Hair follicular keratinocyte (primary cell): ENCODE data around the gene KRTAP1-1. TPM values are rescaled to one million over a fixed set of nuclear protein-coding genes. Genes with fewer than 3 reads are reported as not detected.

ENCODE experiments used
- total RNA-seq: library from RNA; depleted of rRNA; stranded (reverse); fragments of >200 nt; gene quantifications from 2 replicates; pipeline ENCODE4 v1.2.3, GENCODE V29; 2015

KRTAP1-1 gene
- not detected in 2 replicates for total RNA-seq

DNA sequence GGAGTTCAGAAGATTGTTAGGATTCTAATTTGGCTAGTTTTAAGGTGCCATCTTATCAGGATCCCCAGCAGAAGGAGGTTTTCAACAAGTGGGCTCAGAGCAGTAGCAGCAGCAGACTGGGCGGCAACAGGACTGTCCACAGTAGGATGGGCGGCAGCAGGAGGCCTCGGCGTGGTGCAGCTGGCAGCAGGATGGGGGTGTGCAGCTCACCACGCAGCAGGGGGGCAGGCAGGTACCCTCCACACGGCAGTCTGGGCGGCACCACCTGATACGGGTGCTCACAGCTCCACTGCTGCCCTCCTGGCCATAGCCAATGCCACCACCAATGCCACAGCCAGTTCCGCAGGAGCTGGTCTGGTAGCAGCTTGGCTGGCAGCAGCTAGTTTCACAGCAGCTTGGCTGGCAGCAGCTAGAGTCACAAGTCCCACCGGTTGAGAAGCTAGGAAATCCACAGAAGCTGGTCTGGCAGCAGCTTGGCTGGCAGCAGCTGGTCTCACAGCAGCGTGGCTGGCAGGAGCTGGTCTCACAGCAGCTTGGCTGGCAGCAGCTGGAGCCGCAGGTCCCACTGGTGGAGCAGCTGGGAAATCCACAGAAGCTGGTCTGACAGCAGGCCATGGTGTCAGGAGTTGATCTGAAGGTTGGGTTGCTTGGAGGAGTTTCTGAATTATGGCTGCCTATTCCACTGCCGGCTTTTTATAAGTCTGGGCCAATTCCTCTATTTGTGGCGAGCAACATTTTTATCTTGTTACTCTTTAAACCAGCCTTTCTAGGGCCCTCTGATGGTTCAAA lies at the start of gene KRTAP1-1:
KRTAP1-1 (minus strand) TSS at position 668 of the 789 bp plus-strand sequence; CDS start at position 615, 53 bp downstream.

GRCh38 chr17:41084100-41084856 lies 43.0 kb upstream of the KRTAP1-1 start, which contains the start of gene KRTAP4-7:
TSS of gene KRTAP4-7 (plus strand) at chr17:41084150. CDS start at chr17:41084207, 57 bp downstream.

DNA sequence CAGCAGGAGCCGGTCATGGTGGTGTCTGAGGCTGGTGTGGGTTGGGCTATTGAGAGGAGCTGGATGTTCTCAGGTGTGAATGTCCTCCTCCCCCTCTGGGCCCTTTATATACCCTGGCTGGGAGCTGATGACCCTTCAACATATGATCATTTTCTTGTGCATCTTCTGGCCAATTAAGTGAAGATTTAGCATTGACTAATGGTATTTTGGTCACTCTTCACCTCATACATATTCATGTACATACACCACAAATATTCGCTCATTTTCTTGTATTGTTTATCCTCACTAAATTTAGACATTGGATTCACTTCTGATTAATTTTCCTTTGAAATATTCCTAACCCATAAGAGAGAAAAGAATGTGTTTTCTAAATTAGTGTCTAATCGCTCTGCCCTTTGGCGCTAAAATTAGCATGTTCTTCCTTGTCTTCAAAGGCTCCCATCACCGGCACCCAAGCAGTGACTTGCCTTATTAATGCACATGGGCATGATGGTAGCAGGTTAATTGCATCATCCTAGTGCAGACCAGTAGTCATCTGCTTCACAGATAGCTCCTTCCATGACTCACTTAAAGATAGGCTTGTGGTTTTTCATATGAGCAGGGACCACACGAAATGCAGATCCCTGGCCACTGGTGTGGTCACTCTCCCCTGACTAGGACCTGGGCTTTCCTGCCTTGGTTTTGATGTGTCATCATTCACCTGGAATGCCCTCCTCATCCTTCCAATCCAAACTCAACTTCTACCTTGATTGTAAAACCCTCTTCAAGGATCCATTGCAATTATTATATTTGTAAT lies 24.8 kb upstream of the KRTAP1-1 start, which contains the start of gene KRTAP2-4:
KRTAP2-4 (minus strand) TSS at position 51 of the 796 bp plus-strand sequence; CDS start at position 17, 34 bp downstream.

DNA sequence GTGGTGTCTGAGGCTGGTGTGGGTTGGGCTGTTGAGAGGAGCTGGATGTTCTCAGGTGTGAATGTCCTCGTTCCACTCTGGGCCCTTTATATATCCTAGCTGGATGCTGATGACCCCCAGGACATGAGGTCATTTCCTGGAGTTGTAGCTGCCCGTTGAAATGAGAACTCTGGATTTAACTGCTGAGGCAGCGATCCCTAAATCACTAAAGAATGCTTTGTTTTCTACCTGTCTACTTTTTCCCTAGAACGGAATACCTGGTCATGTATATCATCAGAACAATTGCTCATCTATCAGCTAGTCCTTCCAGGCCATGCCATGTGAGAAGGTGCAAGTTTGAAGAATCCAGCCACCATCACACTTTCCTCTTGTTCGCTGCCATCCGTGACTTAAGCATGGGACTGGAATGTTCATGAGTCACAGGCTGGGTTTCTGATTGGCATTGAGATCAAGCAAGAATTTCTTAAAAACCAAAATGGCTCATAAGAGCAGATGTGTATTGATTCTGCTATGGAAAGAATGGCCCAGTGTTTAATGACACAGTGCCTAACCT lies 18.9 kb upstream of the KRTAP1-1 start, which contains the start of gene KRTAP2-3:
KRTAP2-3 (minus strand) TSS at position 63 of the 553 bp plus-strand sequence. CDS start 64 bp downstream, outside the sequence.

DNA sequence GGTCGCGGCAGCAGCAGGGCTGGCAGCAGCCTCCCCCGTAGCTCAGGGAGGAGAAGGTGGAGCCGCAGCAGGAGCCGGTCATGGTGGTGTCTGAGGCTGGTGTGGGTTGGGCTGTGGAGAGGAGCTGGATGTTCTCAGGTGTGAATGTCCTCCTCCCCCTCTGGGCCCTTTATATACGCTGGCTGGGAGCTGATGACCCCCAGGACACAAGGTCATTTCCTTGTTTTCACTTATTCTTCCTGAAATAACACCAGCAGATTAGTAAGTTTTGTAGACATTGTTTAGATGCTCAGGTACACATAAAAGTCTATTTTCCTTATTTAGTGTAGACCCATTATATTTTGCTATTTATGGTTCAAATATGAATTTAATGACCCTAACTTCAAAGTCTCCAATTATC lies 13.9 kb upstream of the KRTAP1-1 start, which contains the start of gene KRTAP2-2:
KRTAP2-2 (minus strand) TSS at position 101 of the 400 bp plus-strand sequence; CDS start at position 82, 19 bp downstream.

GRCh38 chr17:41046735-41047465 lies 5.7 kb upstream of the KRTAP1-1 start, which contains the start of gene KRTAP2-1:
TSS of gene KRTAP2-1 (minus strand) at chr17:41047316. CDS start at chr17:41047267, 49 bp downstream.

DNA sequence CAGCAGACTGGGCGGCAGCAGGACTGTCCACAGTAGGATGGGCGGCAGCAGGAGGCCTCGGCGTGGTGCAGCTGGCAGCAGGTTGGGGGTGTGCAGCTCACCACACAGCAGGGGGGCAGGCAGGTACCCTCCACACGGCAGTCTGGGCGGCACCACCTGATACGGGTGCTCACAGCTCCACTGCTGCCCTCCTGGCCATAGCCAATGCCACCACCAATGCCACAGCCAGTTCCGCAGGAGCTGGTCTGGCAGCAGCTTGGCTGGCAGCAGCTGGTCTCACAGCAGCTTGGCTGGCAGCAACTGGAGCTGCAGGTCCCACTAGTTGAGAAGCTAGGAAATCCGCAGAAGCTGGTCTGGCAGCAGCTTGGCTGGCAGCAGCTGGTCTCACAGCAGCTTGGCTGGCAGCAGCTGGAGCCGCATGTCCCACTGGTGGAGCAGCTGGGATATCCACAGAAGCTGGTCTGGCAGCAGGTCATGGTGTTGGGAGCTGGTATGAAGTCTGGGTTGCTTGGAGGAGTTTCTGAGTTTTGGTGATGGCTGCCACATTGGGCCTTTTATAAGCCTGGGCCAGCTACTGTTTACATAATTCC lies 6.8 kb downstream of the KRTAP1-1 start, which contains the start of gene KRTAP1-3:
KRTAP1-3 (minus strand) TSS at position 529 of the 590 bp plus-strand sequence; CDS start at position 476, 53 bp downstream.

DNA sequence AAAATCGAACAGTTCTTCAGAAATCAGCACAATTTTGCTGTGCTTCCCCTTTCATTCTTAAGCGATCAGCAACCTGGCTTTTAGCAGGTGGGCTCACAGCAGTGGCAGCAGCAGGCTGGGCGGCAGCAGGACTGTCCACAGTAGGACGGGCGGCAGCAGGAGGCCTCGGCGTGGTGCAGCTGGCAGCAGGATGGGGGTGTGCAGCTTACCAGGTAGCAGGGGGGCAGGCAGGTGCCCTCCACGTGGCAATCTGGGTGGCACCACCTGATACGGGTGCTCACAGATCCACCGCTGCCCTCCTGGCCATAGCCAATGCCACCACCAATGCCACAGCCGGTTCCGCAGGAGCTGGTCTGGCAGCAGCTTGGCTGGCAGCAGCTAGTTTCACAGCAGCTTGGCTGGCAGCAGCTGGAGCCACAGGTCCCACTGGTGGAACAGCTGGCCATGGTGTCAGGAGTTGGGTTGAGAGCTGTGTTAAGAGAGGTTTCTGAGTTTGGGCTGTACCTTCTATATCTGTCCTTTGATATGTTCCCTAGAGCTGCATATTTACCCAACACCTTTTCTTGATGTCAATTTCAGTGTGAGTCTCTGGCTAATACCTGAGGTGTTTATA lies 11.5 kb downstream of the KRTAP1-1 start, which contains the start of gene KRTAP1-4:
KRTAP1-4 (minus strand) TSS at position 563 of the 613 bp plus-strand sequence; CDS start at position 446, 117 bp downstream.

DNA sequence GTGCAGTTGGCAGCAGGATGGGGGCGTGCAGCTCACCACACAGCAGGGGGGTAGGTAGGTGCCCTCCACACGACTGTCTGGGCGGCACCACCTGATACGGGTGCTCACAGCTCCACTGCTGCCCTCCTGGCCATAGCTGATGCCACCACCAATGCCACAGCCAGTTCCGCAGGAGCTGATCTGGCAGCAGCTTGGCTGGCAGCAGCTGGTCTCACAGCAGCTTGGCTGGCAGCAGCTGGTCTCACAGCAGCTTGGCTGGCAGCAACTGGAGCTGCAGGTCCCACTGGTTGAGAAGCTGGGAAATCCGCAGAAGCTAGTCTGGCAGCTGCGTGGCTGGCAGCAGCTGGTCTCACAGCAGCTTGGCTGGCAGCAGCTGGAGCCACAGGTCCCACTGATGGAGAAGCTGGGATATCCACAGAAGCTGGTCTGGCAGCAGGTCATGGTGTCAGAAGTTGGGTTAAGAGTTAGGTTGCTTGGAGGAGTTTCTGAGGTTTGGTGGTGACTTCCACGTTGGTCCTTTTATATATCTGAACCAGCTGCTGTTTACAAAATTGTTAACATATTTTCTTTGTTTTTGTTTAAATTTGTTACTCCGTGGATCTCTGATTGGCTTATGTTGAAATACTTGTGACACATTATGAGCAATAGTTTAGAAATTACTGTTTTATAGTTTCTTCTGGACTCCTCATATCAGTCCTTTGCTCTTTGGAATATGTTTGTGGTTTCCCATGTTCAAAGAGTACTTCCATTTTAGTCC lies 14.4 kb downstream of the KRTAP1-1 start, which contains the start of gene KRTAP1-5:
KRTAP1-5 (minus strand) TSS at position 494 of the 757 bp plus-strand sequence; CDS start at position 441, 53 bp downstream.

DNA sequence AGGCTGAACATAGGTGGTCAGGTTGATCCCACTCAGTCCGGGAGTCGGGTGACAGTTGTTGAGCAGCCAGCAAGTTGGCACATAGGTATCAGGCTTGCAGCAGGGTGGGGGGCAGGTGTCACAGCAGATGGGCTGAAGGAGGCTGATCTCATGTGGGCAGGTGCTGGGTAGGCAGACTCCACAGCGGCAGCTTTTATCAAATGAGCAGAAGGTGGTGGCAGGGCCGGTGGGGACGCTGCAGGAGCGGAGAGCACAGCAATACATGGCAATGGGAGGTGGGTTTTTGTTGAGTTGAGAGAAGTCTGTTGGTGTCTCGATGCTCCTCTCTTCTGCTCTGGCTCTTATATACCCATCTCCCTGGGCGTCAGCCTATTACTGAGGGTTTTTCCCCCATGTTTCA lies 32.4 kb downstream of the KRTAP1-1 start, which contains the start of gene KRTAP3-1:
KRTAP3-1 (minus strand) TSS at position 318 of the 400 bp plus-strand sequence; CDS start at position 264, 54 bp downstream.

GRCh38 chr17:40999563-40999962 lies 41.7 kb downstream of the KRTAP1-1 start, which contains the start of gene KRTAP3-2:
TSS of gene KRTAP3-2 (minus strand) at chr17:40999906. CDS start at chr17:40999853, 53 bp downstream.

GRCh38 chr17:40993839-40994238 lies 47.4 kb downstream of the KRTAP1-1 start, which contains the start of gene KRTAP3-3:
TSS of gene KRTAP3-3 (minus strand) at chr17:40994164. CDS start at chr17:40994097, 67 bp downstream.

Other genes with a start within 250 kb of the KRTAP1-1 start
- not detected in 2 replicates for gene KRT28, start 241.5 kb downstream of the KRTAP1-1 start, total RNA-seq
- gene KRT10, start 218.8 kb downstream of the KRTAP1-1 start, total RNA-seq = 6.3 and 28.4 TPM in 2 replicates
- gene KRT12, start 174.2 kb downstream of the KRTAP1-1 start, total RNA-seq = not detected in 2 replicates
- gene KRT20, start 156.2 kb downstream of the KRTAP1-1 start, total RNA-seq = not detected in 2 replicates
- 1.2 and 2.6 TPM in 2 replicates for gene KRT23, start 103.8 kb downstream of the KRTAP1-1 start, total RNA-seq
- not detected in 2 replicates for gene KRT39, start 74.5 kb downstream of the KRTAP1-1 start, total RNA-seq
- not detected in 2 replicates for gene KRT40, start 57.1 kb downstream of the KRTAP1-1 start, total RNA-seq
- not detected in 2 replicates for gene KRTAP3-3, start 47.3 kb downstream of the KRTAP1-1 start, total RNA-seq
- gene KRTAP3-2, start 41.5 kb downstream of the KRTAP1-1 start, total RNA-seq = not detected in 2 replicates
- gene KRTAP3-1, start 32.3 kb downstream of the KRTAP1-1 start, total RNA-seq = not detected in 2 replicates
- gene KRTAP1-5, start 14.2 kb downstream of the KRTAP1-1 start, total RNA-seq = not detected in 2 replicates
- gene KRTAP1-4, start 11.3 kb downstream of the KRTAP1-1 start, total RNA-seq = not detected in 2 replicates
- not detected in 2 replicates for gene KRTAP1-3, start 6.6 kb downstream of the KRTAP1-1 start, total RNA-seq
- not detected in 2 replicates for gene KRTAP2-1, start 5.9 kb upstream of the KRTAP1-1 start, total RNA-seq
- gene KRTAP2-2, start 13.8 kb upstream of the KRTAP1-1 start, total RNA-seq = not detected in 2 replicates
- gene KRTAP2-3, start 18.7 kb upstream of the KRTAP1-1 start, total RNA-seq = 0.15 and 0.62 TPM in 2 replicates
- not detected in 2 replicates for gene KRTAP2-4, start 24.4 kb upstream of the KRTAP1-1 start, total RNA-seq
- gene KRTAP4-7, start 42.7 kb upstream of the KRTAP1-1 start, total RNA-seq = not detected in 2 replicates
- not detected in 2 replicates for gene KRTAP4-8, start 56.7 kb upstream of the KRTAP1-1 start, total RNA-seq
- gene KRTAP4-16, start 60.8 kb upstream of the KRTAP1-1 start, total RNA-seq = not detected in 2 replicates
- gene KRTAP4-9, start 63.9 kb upstream of the KRTAP1-1 start, total RNA-seq = not detected in 2 replicates
- gene KRTAP4-11, start 76.9 kb upstream of the KRTAP1-1 start, total RNA-seq = not detected in 2 replicates
- not detected in 2 replicates for gene KRTAP4-12, start 82.7 kb upstream of the KRTAP1-1 start, total RNA-seq
- gene KRTAP4-6, start 99.1 kb upstream of the KRTAP1-1 start, total RNA-seq = not detected in 2 replicates
- gene KRTAP4-5, start 108.4 kb upstream of the KRTAP1-1 start, total RNA-seq = not detected in 2 replicates
- gene KRTAP4-4, start 119.3 kb upstream of the KRTAP1-1 start, total RNA-seq = not detected in 2 replicates
- not detected in 2 replicates for gene KRTAP4-3, start 126.8 kb upstream of the KRTAP1-1 start, total RNA-seq
- gene KRTAP4-2, start 136.8 kb upstream of the KRTAP1-1 start, total RNA-seq = not detected in 2 replicates
- not detected in 2 replicates for gene KRTAP4-1, start 143.5 kb upstream of the KRTAP1-1 start, total RNA-seq
- gene KRTAP9-1, start 148.4 kb upstream of the KRTAP1-1 start, total RNA-seq = not detected in 2 replicates
- not detected in 2 replicates for gene KRTAP9-2, start 185.2 kb upstream of the KRTAP1-1 start, total RNA-seq
- gene KRTAP9-3, start 191.0 kb upstream of the KRTAP1-1 start, total RNA-seq = not detected in 2 replicates
- not detected in 2 replicates for gene KRTAP9-8, start 196.5 kb upstream of the KRTAP1-1 start, total RNA-seq
- gene KRTAP9-4, start 208.2 kb upstream of the KRTAP1-1 start, total RNA-seq = not detected in 2 replicates
- gene KRTAP9-9, start 213.9 kb upstream of the KRTAP1-1 start, total RNA-seq = not detected in 2 replicates
- gene KRTAP9-6, start 223.9 kb upstream of the KRTAP1-1 start, total RNA-seq = not detected in 2 replicates
- not detected in 2 replicates for gene KRTAP9-7, start 234.2 kb upstream of the KRTAP1-1 start, total RNA-seq